Osteoblast (primary cell): ENCODE data around the gene KAZN. TPM values are rescaled to one million over a fixed set of nuclear protein-coding genes. Genes with fewer than 3 reads are reported as not detected.

Experiments
- DNase-seq: peaks from one replicate; pipeline ENCODE4 v3.0.0; 2011; ENCODE audit warnings: low spot score, mixed read lengths; ENCODE audit not compliant: insufficient read length; ENCODE audit errors: missing footprints
- H2AFZ ChIP-seq: 2 replicates; pipeline ENCODE4 v1.6.0; 2011; ENCODE audit warnings: mild to moderate bottlenecking, low read length
- H3K27ac ChIP-seq: 2 replicates; pipeline ENCODE4 v1.5.1; 2011; ENCODE audit warnings: mild to moderate bottlenecking, low read depth, low read length, moderate library complexity
- H3K27me3 ChIP-seq: 2 replicates; pipeline ENCODE4 v1.6.0; 2012; ENCODE audit warnings: mild to moderate bottlenecking, control low read depth, inconsistent platforms, low read length, moderate library complexity; ENCODE audit not compliant: insufficient read depth
- H3K36me3 ChIP-seq: 2 replicates; pipeline ENCODE4 v1.5.1; 2011; ENCODE audit warnings: mild to moderate bottlenecking, low read length, control low read depth, moderate library complexity; ENCODE audit not compliant: insufficient read depth
- H3K4me1 ChIP-seq: 2 replicates; pipeline ENCODE4 v1.5.1; 2011; ENCODE audit warnings: mild to moderate bottlenecking, low read length, control low read depth, moderate library complexity; ENCODE audit not compliant: insufficient read depth
- H3K4me2 ChIP-seq: 2 replicates; pipeline ENCODE4 v1.6.0; 2011; ENCODE audit warnings: mild to moderate bottlenecking, low read length; ENCODE audit not compliant: insufficient read depth
- H3K4me3 ChIP-seq: fragments of 200-600 bp; sonication (generic); 3 replicates; pipeline ENCODE4 v1.5.1; 2012; ENCODE audit warnings: mild to moderate bottlenecking, low read length, inconsistent platforms; ENCODE audit not compliant: insufficient read depth
- H3K79me2 ChIP-seq: 2 replicates; pipeline ENCODE4 v1.6.0; 2012; ENCODE audit warnings: mild to moderate bottlenecking, low read length, control low read depth, inconsistent platforms; ENCODE audit not compliant: insufficient read depth
- H3K9me3 ChIP-seq: 2 replicates; pipeline ENCODE4 v1.5.1; 2011; ENCODE audit warnings: low read depth, low read length, control low read depth
- H4K20me1 ChIP-seq: 2 replicates; pipeline ENCODE4 v1.6.0; 2012; ENCODE audit warnings: mild to moderate bottlenecking, low read length, control low read depth; ENCODE audit not compliant: insufficient read depth
- total RNA-seq: library from RNA; depleted of rRNA; stranded (reverse); fragments of >200 nt; gene quantifications from 2 replicates; pipeline ENCODE4 v1.2.3, GENCODE V29; 2012
- TF ChIP-seq, protein P1 (sequence below): IDR thresholded peaks from 2 replicates; pipeline ENCODE4 v1.5.1; 2011; ENCODE audit warnings: mild to moderate bottlenecking, low read depth, low read length, moderate library complexity; ENCODE audit errors: extremely low read depth

Gene KAZN
- total RNA-seq, 1 donor: 9.0 TPM

- Histone ChIP-seq H3K79me2 (no peaks in the 10 kb centered on the region), H3K27me3 (no peaks in the 10 kb centered on the region), H4K20me1 (peaks cover 2% of the 10 kb centered on the region), H2AFZ (no peak overlapping the region), H3K36me3 (no peaks in the 10 kb centered on the region), H3K9me3 (no peaks in the 10 kb centered on the region), H3K4me3 (no peak overlapping the region), H3K4me2 (no peak overlapping the region), H3K4me1 (peaks cover 29% of the 10 kb centered on the region), H3K27ac (no peak overlapping the region)
- TF ChIP-seq, protein P1, sequence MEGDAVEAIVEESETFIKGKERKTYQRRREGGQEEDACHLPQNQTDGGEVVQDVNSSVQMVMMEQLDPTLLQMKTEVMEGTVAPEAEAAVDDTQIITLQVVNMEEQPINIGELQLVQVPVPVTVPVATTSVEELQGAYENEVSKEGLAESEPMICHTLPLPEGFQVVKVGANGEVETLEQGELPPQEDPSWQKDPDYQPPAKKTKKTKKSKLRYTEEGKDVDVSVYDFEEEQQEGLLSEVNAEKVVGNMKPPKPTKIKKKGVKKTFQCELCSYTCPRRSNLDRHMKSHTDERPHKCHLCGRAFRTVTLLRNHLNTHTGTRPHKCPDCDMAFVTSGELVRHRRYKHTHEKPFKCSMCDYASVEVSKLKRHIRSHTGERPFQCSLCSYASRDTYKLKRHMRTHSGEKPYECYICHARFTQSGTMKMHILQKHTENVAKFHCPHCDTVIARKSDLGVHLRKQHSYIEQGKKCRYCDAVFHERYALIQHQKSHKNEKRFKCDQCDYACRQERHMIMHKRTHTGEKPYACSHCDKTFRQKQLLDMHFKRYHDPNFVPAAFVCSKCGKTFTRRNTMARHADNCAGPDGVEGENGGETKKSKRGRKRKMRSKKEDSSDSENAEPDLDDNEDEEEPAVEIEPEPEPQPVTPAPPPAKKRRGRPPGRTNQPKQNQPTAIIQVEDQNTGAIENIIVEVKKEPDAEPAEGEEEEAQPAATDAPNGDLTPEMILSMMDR: no peak
- DNase-seq: no peak
Measured at GRCh38 chr1:14739082-14739832, 140.8 kb downstream of the KAZN start.

- TF ChIP-seq, protein P1: no peak
- DNase-seq: no peak
- no peak overlapping the region for H3K4me2 ChIP-seq
- no peak overlapping the region for H3K4me3 ChIP-seq
- peaks cover 29% of the 10 kb centered on the region for H3K4me1 ChIP-seq
- H2AFZ ChIP-seq: no peak overlapping the region
- no peaks in the 10 kb centered on the region for H3K79me2 ChIP-seq
- no peaks in the 10 kb centered on the region for H3K27me3 ChIP-seq
- no peaks in the 10 kb centered on the region for H3K36me3 ChIP-seq
- no peak overlapping the region for H3K27ac ChIP-seq
- no peaks in the 10 kb centered on the region for H3K9me3 ChIP-seq
- peaks cover 2% of the 10 kb centered on the region for H4K20me1 ChIP-seq
Measured at GRCh38 chr1:14740016-14740415, 141.5 kb downstream of the KAZN start.

DNA sequence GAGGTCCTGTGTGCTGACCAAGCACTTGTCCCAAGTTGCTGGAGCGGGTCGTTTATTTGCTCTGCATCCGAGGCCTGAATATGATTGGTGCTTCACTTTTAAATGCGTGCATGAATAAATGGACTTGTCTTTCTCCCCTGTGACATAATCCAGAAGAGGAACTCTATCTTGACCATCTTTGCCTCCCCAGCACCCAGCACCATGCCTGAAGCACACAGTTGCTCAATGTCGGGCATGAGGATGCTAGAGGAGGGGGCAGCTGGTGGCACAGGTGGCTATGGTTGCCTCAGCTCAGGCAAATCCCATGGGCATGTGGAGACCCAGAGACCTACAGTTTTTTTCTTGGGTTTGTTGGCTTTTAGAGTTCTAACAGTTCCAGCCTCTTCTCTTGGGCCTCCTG is 142.6 kb downstream of the KAZN start:
- H3K79me2 ChIP-seq: no peaks in the 10 kb centered on the region

GRCh38 chr1:14741532-14741931 is 143.0 kb downstream of the KAZN start:
- no peaks in the 10 kb centered on the region for H3K79me2 ChIP-seq
- no peak overlapping the region for H3K4me2 ChIP-seq
- peaks cover 38% of the 10 kb centered on the region for H3K4me1 ChIP-seq
- TF ChIP-seq, protein P1: no peak
- H4K20me1 ChIP-seq: peaks cover 2% of the 10 kb centered on the region
- no peak for DNase-seq
- no peaks in the 10 kb centered on the region for H3K27me3 ChIP-seq
- H3K4me3 ChIP-seq: no peak overlapping the region
- H3K9me3 ChIP-seq: no peaks in the 10 kb centered on the region
- H3K36me3 ChIP-seq: no peaks in the 10 kb centered on the region
- no peak overlapping the region for H2AFZ ChIP-seq
- H3K27ac ChIP-seq: peak overlapping the region; percentile 74

More for the DNA sequence above, 142.6 kb downstream of the KAZN start:
- Histone ChIP-seq H3K4me3 (no peak overlapping the region), H3K27me3 (no peaks in the 10 kb centered on the region), H3K4me1 (peaks cover 36% of the 10 kb centered on the region), H4K20me1 (peaks cover 2% of the 10 kb centered on the region), H3K9me3 (no peaks in the 10 kb centered on the region), H3K36me3 (no peaks in the 10 kb centered on the region), H3K27ac (no peak overlapping the region), H2AFZ (no peak overlapping the region), H3K4me2 (no peak overlapping the region)
- DNase-seq: no peak
- TF ChIP-seq, protein P1: no peak
